GM12801 (cell line): ENCODE data around the gene GTF3C1.

ENCODE experiments used
- CTCF ChIP-seq: IDR thresholded peaks from one replicate; pipeline ENCODE4 v1.5.1; 2011; ENCODE audit warnings: control low read depth; ENCODE audit not compliant: insufficient read length; ENCODE audit errors: extremely low read depth

GTF3C1 gene

GRCh38 chr16:27470567-27471431 lies 78.9 kb downstream of the GTF3C1 start:
- no peak for TF ChIP-seq CTCF

DNA sequence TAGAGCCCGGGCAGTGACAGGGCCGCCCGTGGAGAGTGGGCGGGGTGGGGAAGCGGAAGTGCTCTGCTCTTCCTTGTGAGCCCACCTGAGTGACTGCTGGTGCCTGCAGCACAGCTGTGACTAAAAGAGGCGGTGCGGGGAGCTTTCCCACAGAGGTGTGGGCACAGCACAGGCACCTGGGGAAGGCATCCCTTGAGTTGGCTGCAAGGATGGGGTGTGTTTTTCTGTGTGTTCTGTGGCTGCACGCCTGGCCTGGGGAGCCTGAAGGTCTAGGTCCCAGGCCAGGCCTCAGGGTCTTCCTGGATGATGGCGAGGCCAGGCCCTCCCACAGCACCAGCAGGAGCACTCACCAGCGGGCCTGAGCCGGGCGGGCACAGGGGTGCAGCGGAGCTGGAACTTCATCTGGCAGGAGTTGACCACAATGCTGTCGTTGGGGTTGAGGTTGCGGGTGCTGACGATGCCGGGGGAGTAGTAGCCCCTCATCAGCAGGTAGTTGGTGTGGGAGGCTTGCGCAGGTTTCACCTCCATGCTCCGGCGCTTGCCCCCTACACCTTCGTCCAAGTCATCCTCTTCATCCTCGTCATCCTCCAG lies 80.7 kb downstream of the GTF3C1 start:
- TF ChIP-seq CTCF, result no peak

GRCh38 chr16:27465483-27465879 lies 84.2 kb downstream of the GTF3C1 start:
- no peak for TF ChIP-seq CTCF

- no peak for TF ChIP-seq CTCF
Observed at GRCh38 chr16:27464626-27465482, 84.9 kb downstream of the GTF3C1 start.

- no peak for TF ChIP-seq CTCF
Observed at GRCh38 chr16:27463741-27464591, 85.7 kb downstream of the GTF3C1 start.

- TF ChIP-seq CTCF, result no peak
Observed at GRCh38 chr16:27462846-27463682, 86.6 kb downstream of the GTF3C1 start.
